ENCODE measurements around the gene NPC1L1. TPM values are rescaled to one million over a fixed set of nuclear protein-coding genes. Genes with fewer than 3 reads are reported as not detected.
A peak's percentile ranks its signal among the peaks of the same experiment; 100 is the strongest.

NPC1L1 gene
- total RNA-seq, 4 donors from 2014 or later, result 0.66 to 0.70 (median 0.67) TPM; not detected in 1

DNA sequence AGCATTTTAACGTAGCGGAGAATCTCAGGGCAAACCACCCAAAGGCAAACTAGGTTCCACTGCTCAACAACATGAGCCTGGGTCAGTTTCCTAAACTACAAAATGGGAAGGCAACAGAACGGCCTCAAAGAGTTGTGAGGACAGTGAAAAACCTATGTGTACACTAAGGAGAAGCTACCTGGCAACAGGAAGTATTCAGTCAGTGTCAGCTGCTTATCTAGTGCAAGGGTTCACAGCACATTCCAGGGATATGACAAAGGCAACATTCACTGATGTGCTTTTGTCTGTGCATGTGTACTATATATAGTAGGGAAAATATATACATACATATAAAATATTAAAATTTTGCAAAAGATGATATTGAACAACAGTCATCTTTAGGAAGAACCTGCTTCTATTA is 67.8 kb downstream of the NPC1L1 start:
- TF ChIP-seq, protein P1, sequence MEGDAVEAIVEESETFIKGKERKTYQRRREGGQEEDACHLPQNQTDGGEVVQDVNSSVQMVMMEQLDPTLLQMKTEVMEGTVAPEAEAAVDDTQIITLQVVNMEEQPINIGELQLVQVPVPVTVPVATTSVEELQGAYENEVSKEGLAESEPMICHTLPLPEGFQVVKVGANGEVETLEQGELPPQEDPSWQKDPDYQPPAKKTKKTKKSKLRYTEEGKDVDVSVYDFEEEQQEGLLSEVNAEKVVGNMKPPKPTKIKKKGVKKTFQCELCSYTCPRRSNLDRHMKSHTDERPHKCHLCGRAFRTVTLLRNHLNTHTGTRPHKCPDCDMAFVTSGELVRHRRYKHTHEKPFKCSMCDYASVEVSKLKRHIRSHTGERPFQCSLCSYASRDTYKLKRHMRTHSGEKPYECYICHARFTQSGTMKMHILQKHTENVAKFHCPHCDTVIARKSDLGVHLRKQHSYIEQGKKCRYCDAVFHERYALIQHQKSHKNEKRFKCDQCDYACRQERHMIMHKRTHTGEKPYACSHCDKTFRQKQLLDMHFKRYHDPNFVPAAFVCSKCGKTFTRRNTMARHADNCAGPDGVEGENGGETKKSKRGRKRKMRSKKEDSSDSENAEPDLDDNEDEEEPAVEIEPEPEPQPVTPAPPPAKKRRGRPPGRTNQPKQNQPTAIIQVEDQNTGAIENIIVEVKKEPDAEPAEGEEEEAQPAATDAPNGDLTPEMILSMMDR (IDR thresholded peaks at IDR 0.05), result no peak
- TF ChIP-seq POLR2A (IDR thresholded peaks at IDR 0.05), result no peak
- Histone ChIP-seq H3K27me3 (no peaks in the 10 kb centered on the region), H3K27ac (peak overlapping the region in 1 of 4 donors; percentile 26), H3K36me3 (peaks cover 0 to 23% (median 0%) of the 10 kb centered on the region in 3 donors), H3K4me1 (no peaks in the 10 kb centered on the region), H3K9me3 (no peaks in the 10 kb centered on the region), H3K4me3 (no peak overlapping the region)
- DNase-seq, result no peak

DNA sequence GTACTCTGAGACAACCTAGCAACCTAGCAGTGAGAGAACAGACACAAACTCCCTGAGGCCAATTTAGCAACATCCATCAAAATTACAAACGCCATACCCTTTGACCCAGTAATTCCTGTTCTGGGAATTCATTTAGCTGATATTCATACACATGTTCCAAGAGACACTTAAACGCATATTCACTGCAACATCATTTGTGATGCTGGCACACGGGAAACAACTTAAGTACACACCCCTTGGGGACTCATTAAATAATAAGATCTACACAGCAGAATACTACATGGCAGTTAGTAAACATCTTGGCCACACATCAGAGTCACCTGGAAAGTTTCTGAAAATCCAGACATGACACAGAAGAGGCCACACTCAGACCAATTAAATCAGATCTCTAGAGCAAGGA is 68.3 kb downstream of the NPC1L1 start:
- H3K4me1 ChIP-seq, result no peaks in the 10 kb centered on the region
- H3K27me3 ChIP-seq, result no peaks in the 10 kb centered on the region
- H3K4me3 ChIP-seq, result no peak overlapping the region
- no peak for DNase-seq
- H3K27ac ChIP-seq, result peak overlapping the region in 1 of 4 donors; percentile 26
- no peak for TF ChIP-seq POLR2A (IDR thresholded peaks at IDR 0.05)
- TF ChIP-seq, protein P1 (IDR thresholded peaks at IDR 0.05), result no peak
- peaks cover 0 to 22% (median 0%) of the 10 kb centered on the region in 3 donors for H3K36me3 ChIP-seq
- H3K9me3 ChIP-seq, result no peaks in the 10 kb centered on the region

DNA sequence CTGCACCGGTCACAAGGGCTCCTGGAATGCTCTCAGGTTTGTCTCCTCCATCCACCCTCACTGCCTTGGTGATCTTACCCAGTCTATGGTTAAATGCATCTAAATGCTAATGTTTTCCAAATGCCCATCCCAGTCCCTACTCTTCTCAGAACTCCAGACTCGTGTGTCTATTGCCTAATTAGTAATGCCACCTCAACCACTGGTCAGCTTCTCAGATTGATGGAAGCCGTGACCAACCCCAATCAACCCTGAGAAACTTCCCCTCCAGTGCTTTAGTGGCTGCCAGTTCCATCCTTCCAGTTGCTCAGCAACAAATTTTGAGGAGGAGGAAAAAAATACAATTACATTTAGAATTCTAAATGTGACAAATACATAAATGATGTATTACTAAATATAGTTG is 69.3 kb downstream of the NPC1L1 start:
- no peaks in the 10 kb centered on the region for H3K9me3 ChIP-seq
- H3K36me3 ChIP-seq, result peaks cover 0 to 30% (median 0%) of the 10 kb centered on the region in 3 donors
- H3K27me3 ChIP-seq, result no peaks in the 10 kb centered on the region
- H3K27ac ChIP-seq, result no peak overlapping the region
- no peak for DNase-seq
- TF ChIP-seq POLR2A (IDR thresholded peaks at IDR 0.05), result no peak
- TF ChIP-seq, protein P1 (IDR thresholded peaks at IDR 0.05), result no peak
- H3K4me3 ChIP-seq, result no peak overlapping the region
- no peaks in the 10 kb centered on the region for H3K4me1 ChIP-seq

DNA sequence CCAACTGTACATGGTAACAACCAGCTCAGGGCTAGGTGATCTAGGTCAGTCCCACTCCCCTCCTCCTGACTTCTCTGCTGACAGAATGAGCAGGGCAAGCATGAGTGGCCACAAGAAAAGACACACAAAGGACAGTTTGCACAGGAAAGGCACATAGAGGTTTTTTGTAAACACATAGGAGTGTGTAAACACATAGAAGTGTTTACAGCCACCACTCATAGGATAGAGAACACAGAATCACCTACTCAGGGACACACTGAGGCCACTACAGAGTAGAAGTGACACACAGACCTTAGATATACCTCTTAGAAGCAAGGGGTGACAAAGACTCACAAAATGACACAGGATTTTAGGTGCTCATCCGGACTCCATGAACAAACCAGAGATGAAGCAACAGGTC is 69.7 kb downstream of the NPC1L1 start:
- no peak for DNase-seq
- no peak overlapping the region for H3K4me3 ChIP-seq
- no peak for TF ChIP-seq POLR2A (IDR thresholded peaks at IDR 0.05)
- TF ChIP-seq, protein P1 (IDR thresholded peaks at IDR 0.05), result no peak

DNA sequence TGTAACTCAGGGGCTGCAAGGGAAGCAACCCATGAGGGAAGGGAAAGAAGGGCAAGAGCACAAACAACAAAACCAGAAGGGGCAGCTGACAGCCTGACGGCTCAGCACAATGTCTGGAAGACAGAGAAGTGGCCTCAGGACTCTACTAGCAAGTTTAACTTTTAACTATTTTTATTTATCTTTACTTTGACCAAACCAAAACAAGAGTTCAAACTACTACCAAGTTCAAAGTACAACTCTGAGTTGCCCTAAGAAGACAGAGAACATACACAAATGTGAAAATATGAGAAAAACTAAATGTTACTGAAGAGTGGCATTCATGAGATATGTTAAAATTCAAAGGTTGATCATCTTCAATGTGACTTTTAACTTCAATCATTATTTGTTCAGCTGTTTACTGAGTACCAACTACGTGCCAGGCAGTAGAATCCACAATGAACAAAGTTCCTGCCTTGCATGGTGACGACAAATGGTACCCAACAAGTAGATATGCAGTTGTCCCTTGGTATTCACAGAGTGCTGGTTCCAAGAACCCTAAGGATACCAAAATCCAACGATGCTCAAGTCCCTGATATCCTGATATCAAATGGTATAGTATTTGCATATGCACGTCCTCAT is 70.4 kb downstream of the NPC1L1 start:
- Histone ChIP-seq H3K4me1 (no peaks in the 10 kb centered on the region), H3K36me3 (peaks cover 0 to 36% (median 0%) of the 10 kb centered on the region in 3 donors), H3K27ac (no peak overlapping the region), H3K9me3 (no peaks in the 10 kb centered on the region), H3K4me3 (no peak overlapping the region), H3K27me3 (no peaks in the 10 kb centered on the region)
- TF ChIP-seq, protein P1 (IDR thresholded peaks at IDR 0.05), result no peak
- TF ChIP-seq POLR2A (IDR thresholded peaks at IDR 0.05), result no peak
- DNase-seq, result no peak

More for the DNA sequence above, 69.7 kb downstream of the NPC1L1 start:
- no peak overlapping the region for H3K27ac ChIP-seq
- H3K27me3 ChIP-seq, result no peaks in the 10 kb centered on the region
- H3K4me1 ChIP-seq, result no peaks in the 10 kb centered on the region
- no peaks in the 10 kb centered on the region for H3K9me3 ChIP-seq
- H3K36me3 ChIP-seq, result peaks cover 0 to 34% (median 0%) of the 10 kb centered on the region in 3 donors
